Central memory CD4-positive, alpha-beta T cell (primary cell): ENCODE data around the gene PAX3.

ENCODE experiments used
- DNase-seq: peaks from one replicate; pipeline ENCODE4 v3.0.0; 2022

Gene PAX3

GRCh38 chr2:222296911-222297599 lies 1.7 kb downstream of the PAX3 start:
- DNase-seq = no peak

DNA sequence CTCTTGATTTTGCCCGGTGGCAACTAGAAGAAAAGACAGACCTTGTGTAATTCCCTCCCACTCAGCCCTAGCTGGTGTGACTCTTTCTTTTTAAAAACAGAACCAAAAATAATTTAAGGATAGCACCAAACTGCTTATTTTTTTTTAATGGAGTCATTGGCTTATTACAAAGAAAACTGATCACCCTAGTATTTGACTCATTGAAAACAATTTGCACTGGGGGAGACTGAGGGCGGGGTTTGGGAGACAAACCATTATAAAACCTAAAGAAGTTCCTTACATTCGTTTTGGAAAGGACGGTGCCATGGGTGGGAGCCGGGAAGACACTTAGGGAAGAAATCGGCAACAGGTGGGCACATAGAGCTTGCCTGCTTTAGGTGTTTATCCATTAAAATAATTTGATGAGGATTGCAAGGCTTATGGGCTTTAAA lies 2.5 kb downstream of the PAX3 start:
- DNase-seq = no peak

DNA sequence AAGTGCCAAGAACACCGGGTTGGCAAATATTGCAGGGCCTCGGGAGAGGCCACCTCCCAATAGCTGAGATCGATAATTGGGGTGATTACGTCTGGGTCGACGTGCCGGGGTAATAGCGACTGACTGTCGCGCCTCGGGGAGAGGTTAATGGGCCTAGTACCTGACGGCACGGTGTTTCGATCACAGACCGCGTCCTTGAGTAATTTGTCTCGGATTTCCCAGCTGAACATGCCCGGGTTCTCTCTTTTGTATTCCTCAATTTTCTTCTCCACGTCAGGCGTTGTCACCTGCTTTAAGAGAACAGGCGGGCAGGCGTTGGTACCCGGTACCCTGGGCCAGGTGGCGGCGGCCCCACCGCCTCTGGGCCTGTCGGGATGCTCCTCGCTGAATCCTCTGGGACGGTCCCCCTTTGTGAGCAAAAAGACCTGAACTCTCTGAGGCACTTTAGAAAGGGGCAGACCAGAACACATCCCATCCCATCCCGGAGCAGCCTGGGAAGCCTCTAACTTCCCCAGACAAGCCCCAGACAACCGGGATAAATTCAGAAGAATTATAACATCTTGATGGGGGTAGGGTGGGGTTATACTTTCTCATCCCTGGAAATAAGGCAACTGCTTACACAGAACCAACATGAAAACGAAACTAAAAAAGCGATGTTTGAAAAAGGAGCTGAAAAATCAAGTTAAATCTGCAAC lies 3.3 kb downstream of the PAX3 start:
- DNase-seq = no peak

DNA sequence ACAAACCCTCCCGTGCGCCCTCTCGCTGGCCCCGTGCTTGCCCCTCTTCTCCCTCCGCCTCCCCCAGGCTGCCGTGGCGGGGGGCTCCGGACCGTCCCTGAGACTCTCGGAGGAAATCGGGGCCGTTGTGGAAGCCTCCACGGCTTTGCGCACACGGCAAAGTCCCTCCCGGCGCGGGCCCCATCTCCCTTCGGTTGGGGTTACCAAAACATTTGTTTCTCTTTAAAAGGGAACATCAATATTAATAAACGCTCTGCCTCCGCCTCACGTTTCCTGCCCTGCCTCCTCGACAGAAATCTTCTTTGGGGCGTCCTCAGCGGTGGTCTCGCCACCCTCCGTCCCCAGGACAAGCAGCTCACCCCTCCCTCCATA lies 3.8 kb downstream of the PAX3 start:
- no peak for DNase-seq

- DNase-seq = no peak
Observed at GRCh38 chr2:222293660-222294630, 4.9 kb downstream of the PAX3 start.

DNA sequence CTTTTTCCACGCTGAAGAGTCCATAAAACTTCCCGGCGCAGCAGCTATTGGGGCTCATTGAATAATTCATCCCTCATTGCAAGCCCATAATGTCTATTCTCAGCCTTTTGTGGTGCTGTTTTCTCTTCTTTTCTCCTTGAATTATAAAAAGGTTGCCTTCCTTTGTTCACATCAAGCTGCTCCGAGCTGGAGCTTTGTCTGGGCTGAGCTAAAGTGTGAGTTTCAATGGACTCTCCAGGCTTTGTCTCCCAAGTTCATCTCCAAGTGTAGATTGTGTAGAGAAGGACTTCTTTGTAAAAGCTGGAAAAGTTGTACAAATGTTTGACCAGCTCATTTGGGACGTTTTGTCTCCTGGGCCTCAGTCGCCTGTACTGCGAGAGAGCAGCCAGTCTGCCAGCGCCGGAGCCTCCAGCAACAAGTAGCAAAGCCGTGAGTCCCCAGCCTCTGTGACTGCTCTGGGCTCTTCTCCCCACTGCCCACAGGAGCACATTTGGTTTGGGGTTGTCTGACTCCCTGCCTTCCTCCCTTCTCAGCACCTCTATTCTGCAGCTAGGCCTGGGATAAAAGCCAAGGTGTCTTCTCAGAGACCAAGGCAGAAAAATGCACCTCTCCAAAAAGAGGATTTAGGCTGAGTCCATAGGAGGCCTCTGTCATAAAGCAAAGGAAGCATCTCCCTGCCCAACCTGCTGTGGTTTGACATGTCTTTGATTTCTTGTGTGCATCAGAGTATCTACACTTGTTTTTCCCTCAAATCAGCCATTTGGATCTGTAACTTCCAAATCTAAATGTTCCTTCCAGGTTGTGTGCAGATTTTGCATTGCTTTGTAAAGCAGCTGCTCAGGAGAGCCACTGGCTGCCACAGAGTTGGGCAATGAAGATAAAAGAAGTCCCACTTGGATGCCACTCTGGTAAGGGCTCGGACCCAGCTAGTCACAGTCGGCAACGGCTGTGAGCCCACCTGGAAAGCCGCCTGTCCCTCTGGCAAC lies 6.4 kb downstream of the PAX3 start:
- no peak for DNase-seq

DNA sequence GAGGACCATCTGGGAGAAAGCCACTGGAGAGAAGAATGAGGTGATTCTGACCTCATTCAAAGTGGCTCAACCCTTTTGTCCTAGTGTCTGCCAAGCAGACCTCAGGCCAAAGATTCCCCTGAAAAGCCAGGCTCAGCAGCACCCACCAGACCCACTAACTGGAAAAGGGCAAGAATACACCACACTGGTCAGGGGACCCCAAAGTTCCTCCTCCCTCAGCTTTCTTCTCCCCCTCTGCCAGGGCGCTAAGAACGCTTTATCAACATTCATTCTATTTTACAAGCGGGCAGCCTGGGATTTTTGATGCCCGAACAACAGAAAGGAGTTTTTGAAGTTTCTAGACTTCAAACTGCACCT lies 7.3 kb downstream of the PAX3 start:
- no peak for DNase-seq

DNA sequence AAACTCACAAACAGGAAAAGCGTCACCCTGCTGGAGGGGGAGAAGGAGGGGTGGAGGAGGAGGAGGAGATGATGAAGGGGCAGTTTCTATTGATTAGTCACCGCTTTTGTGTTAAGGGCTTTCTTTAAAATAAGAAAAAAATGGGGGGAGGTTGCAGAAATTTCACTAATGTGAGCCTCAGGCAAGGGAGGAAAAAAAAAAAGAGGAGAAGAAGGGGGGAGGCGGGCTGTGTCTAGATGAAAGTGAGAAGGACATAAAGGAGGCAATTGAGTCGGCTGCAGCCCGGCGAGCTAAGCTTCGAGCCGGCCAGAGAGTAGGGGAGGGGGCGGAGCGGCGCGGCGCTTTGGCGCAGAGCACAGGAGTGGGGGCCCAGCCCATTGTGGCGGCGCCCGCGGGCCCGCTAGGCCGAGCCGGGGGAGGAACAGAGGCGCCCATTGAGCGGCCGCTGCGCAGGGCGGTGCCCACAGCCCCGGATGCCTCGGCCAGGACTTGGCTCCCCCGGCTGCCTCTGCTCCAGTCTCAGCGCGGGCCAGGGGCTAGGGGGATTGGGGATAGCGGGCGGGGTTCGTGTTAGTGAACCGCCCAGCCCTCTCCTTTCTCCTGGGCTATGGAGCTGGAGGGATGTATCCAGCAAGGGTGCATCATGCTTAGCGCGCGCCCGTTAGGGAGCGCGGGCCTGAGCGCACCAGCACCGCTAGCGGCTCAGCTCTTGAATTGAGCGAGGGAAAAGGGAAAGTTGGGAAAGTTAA lies 7.9 kb downstream of the PAX3 start:
- DNase-seq = no peak

GRCh38 chr2:222290401-222290735 lies 8.4 kb downstream of the PAX3 start:
- DNase-seq = no peak

GRCh38 chr2:222289278-222290160 lies 9.3 kb downstream of the PAX3 start:
- DNase-seq = no peak

- DNase-seq = no peak
Observed at GRCh38 chr2:222288590-222289277, 10.1 kb downstream of the PAX3 start.

DNA sequence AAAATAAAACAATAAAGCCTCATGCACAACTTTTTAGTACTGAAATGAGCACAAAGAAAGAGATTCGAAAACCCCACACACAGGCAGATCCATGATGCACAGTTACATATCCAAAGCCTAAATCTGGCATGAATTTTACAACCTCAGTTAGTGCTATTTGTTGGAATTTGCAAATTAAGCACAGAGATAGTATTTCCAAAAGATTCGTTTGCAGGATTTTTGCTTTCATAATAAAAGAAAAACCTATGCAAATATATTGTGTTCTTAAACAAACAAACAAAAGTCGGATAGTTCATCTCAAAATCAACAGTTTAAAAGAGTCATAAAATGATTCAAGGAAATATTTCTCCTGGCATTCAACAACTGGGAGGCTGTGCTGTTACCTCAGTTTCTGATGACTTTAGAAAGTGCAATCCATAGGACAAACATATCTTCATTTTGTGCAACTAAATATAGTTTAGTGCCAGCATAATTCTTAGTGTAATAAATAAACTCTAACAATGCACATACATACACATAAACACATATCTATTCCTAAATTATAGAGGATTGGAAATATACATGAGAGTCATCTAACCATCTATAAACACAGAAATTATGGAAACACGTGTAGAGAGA lies 10.8 kb downstream of the PAX3 start:
- DNase-seq = no peak

- DNase-seq = no peak
Observed at GRCh38 chr2:222284466-222284865, 14.3 kb downstream of the PAX3 start.

GRCh38 chr2:222283634-222284033 lies 15.2 kb downstream of the PAX3 start:
- no peak for DNase-seq

GRCh38 chr2:222281506-222281905 lies 17.3 kb downstream of the PAX3 start:
- no peak for DNase-seq

GRCh38 chr2:222280795-222281194 lies 18.0 kb downstream of the PAX3 start:
- DNase-seq = no peak

- DNase-seq = no peak
Observed at GRCh38 chr2:222272446-222273015, 26.3 kb downstream of the PAX3 start.

DNA sequence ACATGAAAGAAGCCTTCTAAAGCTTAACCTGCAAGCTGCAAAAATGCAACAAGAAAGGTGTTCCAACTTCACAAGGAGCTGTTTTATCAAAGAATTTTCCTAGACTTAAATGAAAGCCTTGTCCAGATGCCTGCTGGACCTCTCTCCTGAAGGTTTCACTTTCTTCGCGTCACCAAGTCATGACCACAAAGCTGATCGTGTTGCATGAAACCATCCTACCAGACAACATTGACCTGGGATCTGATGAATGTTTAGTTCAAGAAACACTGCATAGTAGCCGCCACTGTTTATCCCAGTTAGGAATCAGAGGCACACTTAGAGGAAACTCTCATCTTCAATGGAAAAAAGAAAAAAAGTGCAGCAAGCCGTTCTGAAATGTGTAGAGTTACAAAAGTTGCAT lies 26.9 kb downstream of the PAX3 start:
- DNase-seq = no peak

- DNase-seq = no peak
Observed at GRCh38 chr2:222270396-222270795, 28.4 kb downstream of the PAX3 start.
